Retinal pigment epithelial cell (primary cell): ENCODE measurements around the gene UBA6.

ENCODE experiments used
- DNase-seq: peaks from one replicate; pipeline ENCODE4 v3.0.0-alpha.2; 2010; ENCODE audit warnings: low read depth
- H3K4me3 ChIP-seq: 2 replicates; pipeline ENCODE4 v1.5.1; 2011; ENCODE audit warnings: mild to moderate bottlenecking, low read length, control low read depth, moderate library complexity
- TF ChIP-seq, protein P1 (sequence below): conservative IDR thresholded peaks from 2 replicates; pipeline ENCODE4 v1.5.1; 2011; ENCODE audit warnings: low read depth, low read length, control low read depth, inconsistent platforms

UBA6 gene

DNA sequence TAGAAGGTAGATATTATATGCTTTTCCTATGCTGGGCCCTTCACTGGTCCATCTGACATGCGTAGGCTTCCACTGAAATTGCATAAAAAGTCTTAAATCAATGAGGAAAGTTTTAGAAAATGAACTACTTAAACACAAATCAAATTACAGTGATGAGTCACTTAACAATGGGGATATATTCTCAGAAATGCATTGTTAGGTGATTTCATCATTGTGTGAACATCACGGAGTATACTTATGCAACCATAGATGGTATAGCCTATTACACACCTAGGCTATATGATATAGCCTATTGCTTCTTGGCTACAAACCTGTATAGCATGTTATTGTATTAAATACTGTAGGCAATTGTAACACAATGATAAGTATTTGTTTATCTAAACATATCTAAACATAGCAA, 132.1 kb downstream of the UBA6 start:
- no peak for DNase-seq
- H3K4me3 ChIP-seq: no peak overlapping the region
- TF ChIP-seq, protein P1, sequence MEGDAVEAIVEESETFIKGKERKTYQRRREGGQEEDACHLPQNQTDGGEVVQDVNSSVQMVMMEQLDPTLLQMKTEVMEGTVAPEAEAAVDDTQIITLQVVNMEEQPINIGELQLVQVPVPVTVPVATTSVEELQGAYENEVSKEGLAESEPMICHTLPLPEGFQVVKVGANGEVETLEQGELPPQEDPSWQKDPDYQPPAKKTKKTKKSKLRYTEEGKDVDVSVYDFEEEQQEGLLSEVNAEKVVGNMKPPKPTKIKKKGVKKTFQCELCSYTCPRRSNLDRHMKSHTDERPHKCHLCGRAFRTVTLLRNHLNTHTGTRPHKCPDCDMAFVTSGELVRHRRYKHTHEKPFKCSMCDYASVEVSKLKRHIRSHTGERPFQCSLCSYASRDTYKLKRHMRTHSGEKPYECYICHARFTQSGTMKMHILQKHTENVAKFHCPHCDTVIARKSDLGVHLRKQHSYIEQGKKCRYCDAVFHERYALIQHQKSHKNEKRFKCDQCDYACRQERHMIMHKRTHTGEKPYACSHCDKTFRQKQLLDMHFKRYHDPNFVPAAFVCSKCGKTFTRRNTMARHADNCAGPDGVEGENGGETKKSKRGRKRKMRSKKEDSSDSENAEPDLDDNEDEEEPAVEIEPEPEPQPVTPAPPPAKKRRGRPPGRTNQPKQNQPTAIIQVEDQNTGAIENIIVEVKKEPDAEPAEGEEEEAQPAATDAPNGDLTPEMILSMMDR: no peak

DNA sequence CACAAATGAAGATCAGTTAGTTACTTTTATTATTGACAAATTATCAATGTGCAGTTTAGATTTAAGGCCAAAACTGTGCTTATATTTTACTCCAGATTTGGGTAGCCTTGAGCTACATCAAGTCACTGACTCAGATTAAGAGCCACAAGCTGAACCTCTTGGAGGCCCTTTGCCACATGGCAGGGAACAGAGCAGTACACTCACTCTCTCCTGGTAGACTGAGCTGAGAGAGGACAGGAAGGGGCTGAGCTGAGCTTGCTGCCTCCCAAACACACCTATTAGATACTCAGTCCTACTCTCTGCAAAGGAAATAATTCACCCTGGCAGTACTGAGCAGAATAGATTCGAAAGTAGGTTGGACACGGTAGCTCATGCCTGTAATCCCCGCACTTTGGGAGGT, 134.6 kb downstream of the UBA6 start:
- no peak overlapping the region for H3K4me3 ChIP-seq
- no peak for DNase-seq
- TF ChIP-seq, protein P1: no peak

DNA sequence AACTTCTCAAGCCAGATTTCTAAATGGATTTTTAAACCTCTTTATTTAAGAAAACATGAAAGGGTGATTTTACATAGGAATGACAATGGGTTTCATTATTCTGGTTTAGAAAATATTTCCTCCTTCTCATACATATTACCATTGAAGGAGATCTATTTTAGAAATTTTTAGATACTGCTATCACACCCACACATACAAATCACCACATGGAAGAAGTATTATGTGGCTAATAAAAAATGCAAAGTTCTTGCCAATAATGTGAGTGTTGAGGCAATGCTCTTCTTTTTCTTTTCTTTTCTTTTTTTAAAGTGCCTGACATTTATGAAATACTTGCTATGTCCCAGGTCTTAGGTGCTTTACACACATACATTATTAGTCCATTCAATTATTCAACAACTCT, 135.7 kb downstream of the UBA6 start:
- H3K4me3 ChIP-seq: no peak overlapping the region
- no peak for DNase-seq
- TF ChIP-seq, protein P1: no peak
